Keratinocyte (primary cell): Measurements from ENCODE around the gene CCAR1.
"Not testable (repeated sequence)": the region's sequence is repeated elsewhere in the genome, so short reads cannot be mapped to it uniquely, and the experiment has no call there.

Source experiments
- EZH2 ChIP-seq: IDR thresholded peaks from one replicate; pipeline ENCODE4 v1.6.1; 2012; ENCODE audit warnings: inconsistent platforms, mild to moderate bottlenecking, low read length, moderate library complexity
- TF ChIP-seq, protein P1 (sequence below), 3 experiments: IDR thresholded peaks in 1 of 3; conservative IDR thresholded peaks in 1 of 3; optimal IDR thresholded peaks in 1 of 3; 2 replicates in 2 of 3; 3 replicates in 1 of 3; pipeline versions ENCODE3 to v1.5.1; 2011; ENCODE audit warnings: low read length in 3 of 3, mild to moderate bottlenecking in 3 of 3, moderate library complexity in 2 of 3, control low read depth in 1 of 3, inconsistent platforms in 1 of 3; ENCODE audit not compliant: insufficient read depth in 2 of 3; ENCODE audit errors: extremely low read depth in 1 of 3

- TF ChIP-seq, protein P1, sequence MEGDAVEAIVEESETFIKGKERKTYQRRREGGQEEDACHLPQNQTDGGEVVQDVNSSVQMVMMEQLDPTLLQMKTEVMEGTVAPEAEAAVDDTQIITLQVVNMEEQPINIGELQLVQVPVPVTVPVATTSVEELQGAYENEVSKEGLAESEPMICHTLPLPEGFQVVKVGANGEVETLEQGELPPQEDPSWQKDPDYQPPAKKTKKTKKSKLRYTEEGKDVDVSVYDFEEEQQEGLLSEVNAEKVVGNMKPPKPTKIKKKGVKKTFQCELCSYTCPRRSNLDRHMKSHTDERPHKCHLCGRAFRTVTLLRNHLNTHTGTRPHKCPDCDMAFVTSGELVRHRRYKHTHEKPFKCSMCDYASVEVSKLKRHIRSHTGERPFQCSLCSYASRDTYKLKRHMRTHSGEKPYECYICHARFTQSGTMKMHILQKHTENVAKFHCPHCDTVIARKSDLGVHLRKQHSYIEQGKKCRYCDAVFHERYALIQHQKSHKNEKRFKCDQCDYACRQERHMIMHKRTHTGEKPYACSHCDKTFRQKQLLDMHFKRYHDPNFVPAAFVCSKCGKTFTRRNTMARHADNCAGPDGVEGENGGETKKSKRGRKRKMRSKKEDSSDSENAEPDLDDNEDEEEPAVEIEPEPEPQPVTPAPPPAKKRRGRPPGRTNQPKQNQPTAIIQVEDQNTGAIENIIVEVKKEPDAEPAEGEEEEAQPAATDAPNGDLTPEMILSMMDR (optimal IDR thresholded peaks at IDR 0.05 in 1 of 3, IDR thresholded peaks at IDR 0.05 in 1 of 3, conservative IDR thresholded peaks at IDR 0.05 in 1 of 3; ENCODE audit: extremely low read depth in 1 of 3, insufficient read depth in 2 of 3, low read length in 3 of 3) = not testable (repeated sequence)
- not testable (repeated sequence) for TF ChIP-seq EZH2
These were observed 107.1 kb downstream of the CCAR1 start for GRCh38 chr10:68828083-68828601.
